Astrocyte (in vitro differentiated cells and primary cell): ENCODE measurements around the gene SQOR. TPM values are rescaled to one million over a fixed set of nuclear protein-coding genes. Genes with fewer than 3 reads are reported as not detected.
A peak's percentile ranks its signal among the peaks of the same experiment; 100 is the strongest.

Source experiments
- DNase-seq: peaks from one replicate; pipeline ENCODE4 v3.0.0-alpha.2; 2010; ENCODE audit warnings: low read depth
- FAIRE-seq: peaks from 2 replicates; lab custom pipeline; 2011; peaks lifted over from hg19 to GRCh38; lab: Jason Lieb, UNC
- H2AFZ ChIP-seq: 2 replicates; pipeline ENCODE4 v1.6.0; 2012; ENCODE audit warnings: low read depth, low read length, inconsistent platforms
- H3K27ac ChIP-seq: 2 replicates; pipeline ENCODE4 v1.5.1; 2011; ENCODE audit warnings: low read depth, low read length, inconsistent platforms
- H3K27me3 ChIP-seq: 2 replicates; pipeline ENCODE4 v1.6.0; 2011; ENCODE audit warnings: low read length, inconsistent platforms; ENCODE audit not compliant: insufficient read depth
- H3K36me3 ChIP-seq: 2 replicates; pipeline ENCODE4 v1.5.1; 2011; ENCODE audit warnings: low read length, inconsistent platforms; ENCODE audit not compliant: insufficient read depth
- H3K4me1 ChIP-seq: 2 replicates; pipeline ENCODE4 v1.5.1; 2011; ENCODE audit warnings: low read length, inconsistent platforms; ENCODE audit not compliant: insufficient read depth
- H3K4me2 ChIP-seq: 2 replicates; pipeline ENCODE4 v1.6.0; 2012; ENCODE audit warnings: low read length, inconsistent platforms
- H3K4me3 ChIP-seq: 2 replicates; pipeline ENCODE4 v1.5.1; 2011; ENCODE audit warnings: low read depth, mild to moderate bottlenecking, low read length, inconsistent platforms; ENCODE audit not compliant: insufficient read depth
- H3K79me2 ChIP-seq: 2 replicates; pipeline ENCODE4 v1.6.0; 2012; ENCODE audit warnings: mild to moderate bottlenecking, low read length, inconsistent platforms; ENCODE audit not compliant: insufficient read depth
- H3K9ac ChIP-seq: 2 replicates; pipeline ENCODE4 v1.6.0; 2012; ENCODE audit warnings: mild to moderate bottlenecking, low read length, inconsistent platforms
- H3K9me3 ChIP-seq: 2 replicates; pipeline ENCODE4 v1.5.1; 2012; ENCODE audit warnings: low read depth, mild to moderate bottlenecking, low read length, inconsistent platforms; ENCODE audit not compliant: insufficient read depth
- H4K20me1 ChIP-seq: 2 replicates; pipeline ENCODE4 v1.6.0; 2012; ENCODE audit warnings: low read length, inconsistent platforms; ENCODE audit not compliant: insufficient read depth
- H3K27ac Mint-ChIP-seq: one replicate; pipeline ENCODE4 v1.8.0; 2021; ENCODE audit warnings: mild to moderate bottlenecking, mixed read lengths; ENCODE audit not compliant: unreplicated experiment
- H3K27me3 Mint-ChIP-seq: one replicate; pipeline ENCODE4 v1.8.0; 2021; ENCODE audit warnings: low read depth, mixed read lengths; ENCODE audit not compliant: unreplicated experiment
- H3K36me3 Mint-ChIP-seq: one replicate; pipeline ENCODE4 v1.8.0; 2021; ENCODE audit warnings: low read depth, mixed read lengths; ENCODE audit not compliant: unreplicated experiment
- H3K4me1 Mint-ChIP-seq: one replicate; pipeline ENCODE4 v1.8.0; 2021; ENCODE audit warnings: low read depth, mixed read lengths; ENCODE audit not compliant: unreplicated experiment
- H3K4me3 Mint-ChIP-seq: one replicate; pipeline ENCODE4 v1.8.0; 2021; ENCODE audit warnings: mild to moderate bottlenecking, moderate library complexity, mixed read lengths; ENCODE audit not compliant: unreplicated experiment
- H3K9me3 Mint-ChIP-seq: one replicate; pipeline ENCODE4 v1.8.0; 2021; ENCODE audit warnings: mild to moderate bottlenecking, mixed read lengths; ENCODE audit not compliant: unreplicated experiment
- CTCF ChIP-seq: IDR thresholded peaks from 2 replicates; pipeline ENCODE4 v1.5.1; 2011; ENCODE audit warnings: low read depth, mild to moderate bottlenecking, inconsistent platforms, low read length, moderate library complexity; ENCODE audit not compliant: insufficient read depth
- EZH2 ChIP-seq: IDR thresholded peaks from 2 replicates; pipeline ENCODE4 v1.6.1; 2012; ENCODE audit warnings: mild to moderate bottlenecking, low read length, inconsistent platforms; ENCODE audit not compliant: insufficient read depth
- total RNA-seq: library from RNA; stranded (reverse); gene quantifications from 2 replicates; pipeline ENCODE4 v1.2.1, GENCODE V29; 2021

The SQOR gene
- total RNA-seq, 1 donor from 2014 or later: 4.0 TPM

DNA sequence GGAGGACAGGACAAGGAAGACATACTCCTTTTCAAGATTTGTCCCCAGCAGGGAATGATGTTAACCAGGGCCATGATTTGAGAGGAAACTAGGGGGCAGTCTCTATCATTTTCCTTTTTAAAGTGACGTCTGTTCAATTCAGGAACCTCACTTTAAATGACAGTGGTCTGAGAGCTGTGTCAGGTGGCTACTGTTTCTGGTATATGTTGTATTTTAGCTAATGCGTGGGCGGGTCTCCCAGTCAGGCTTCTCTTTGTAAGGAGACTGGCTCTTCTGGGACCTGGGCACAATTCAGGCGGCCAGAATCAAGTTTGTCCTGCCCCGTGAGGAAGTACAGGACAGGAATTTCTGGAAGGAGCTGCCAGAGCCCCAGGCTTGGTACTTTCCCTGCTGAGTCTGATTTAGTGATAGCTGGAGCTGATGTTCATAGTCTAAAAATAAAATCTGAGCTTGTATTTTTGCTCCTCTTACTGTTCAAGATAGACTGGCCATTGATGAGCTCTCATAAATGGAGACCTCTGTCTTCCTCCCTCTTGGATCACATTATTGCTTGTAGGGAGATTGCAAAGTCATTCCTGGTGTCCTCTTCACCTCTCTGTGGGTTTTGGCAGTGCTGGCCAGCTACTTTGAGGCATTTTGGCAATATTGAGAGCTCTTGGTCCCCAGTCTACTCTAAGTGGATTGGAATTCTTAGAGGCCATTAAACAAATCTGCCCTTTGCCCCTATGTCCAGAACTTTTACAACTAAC lies 25.6 kb downstream of the SQOR start:
- FAIRE-seq (no peak), DNase-seq (no peak)
- H3K4me1 ChIP-seq: no peaks in the 10 kb centered on the region
- H2AFZ ChIP-seq: no peak overlapping the region
- Mint-ChIP-seq H3K9me3 (peaks cover 3% of the 10 kb centered on the region), H3K4me1 (peaks cover 5% of the 10 kb centered on the region), H3K27ac (no peak overlapping the region), H3K27me3 (no peaks in the 10 kb centered on the region), H3K4me3 (no peak overlapping the region), H3K36me3 (peaks cover 3% of the 10 kb centered on the region)
- no peaks in the 10 kb centered on the region for H3K79me2 ChIP-seq
- H4K20me1 ChIP-seq: no peaks in the 10 kb centered on the region
- TF ChIP-seq EZH2 (no peak), CTCF (no peak)
- no peaks in the 10 kb centered on the region for H3K27me3 ChIP-seq
- no peaks in the 10 kb centered on the region for H3K36me3 ChIP-seq
- H3K4me3 ChIP-seq: no peak overlapping the region
- no peaks in the 10 kb centered on the region for H3K9me3 ChIP-seq
- H3K4me2 ChIP-seq: no peak overlapping the region
- no peak overlapping the region for H3K9ac ChIP-seq
- no peak overlapping the region for H3K27ac ChIP-seq

GRCh38 chr15:45662375-45662774 lies 27.5 kb downstream of the SQOR start:
- no peak overlapping the region for H3K27ac ChIP-seq
- peaks cover 3% of the 10 kb centered on the region for H3K36me3 Mint-ChIP-seq
- FAIRE-seq: no peak
- H3K4me1 ChIP-seq: no peaks in the 10 kb centered on the region
- H3K4me3 ChIP-seq: no peak overlapping the region
- TF ChIP-seq EZH2 (no peak), CTCF (no peak)
- no peak overlapping the region for H3K4me2 ChIP-seq
- DNase-seq: no peak
- H3K27me3 Mint-ChIP-seq: peaks cover 1% of the 10 kb centered on the region
- no peak overlapping the region for H2AFZ ChIP-seq
- no peaks in the 10 kb centered on the region for H3K9me3 ChIP-seq
- no peaks in the 10 kb centered on the region for H3K27me3 ChIP-seq
- H3K27ac Mint-ChIP-seq: no peak overlapping the region
- no peaks in the 10 kb centered on the region for H3K79me2 ChIP-seq
- peaks cover 3% of the 10 kb centered on the region for H3K9me3 Mint-ChIP-seq
- no peaks in the 10 kb centered on the region for H4K20me1 ChIP-seq
- H3K4me1 Mint-ChIP-seq: peaks cover 5% of the 10 kb centered on the region
- H3K9ac ChIP-seq: no peak overlapping the region
- no peak overlapping the region for H3K4me3 Mint-ChIP-seq
- no peaks in the 10 kb centered on the region for H3K36me3 ChIP-seq

DNA sequence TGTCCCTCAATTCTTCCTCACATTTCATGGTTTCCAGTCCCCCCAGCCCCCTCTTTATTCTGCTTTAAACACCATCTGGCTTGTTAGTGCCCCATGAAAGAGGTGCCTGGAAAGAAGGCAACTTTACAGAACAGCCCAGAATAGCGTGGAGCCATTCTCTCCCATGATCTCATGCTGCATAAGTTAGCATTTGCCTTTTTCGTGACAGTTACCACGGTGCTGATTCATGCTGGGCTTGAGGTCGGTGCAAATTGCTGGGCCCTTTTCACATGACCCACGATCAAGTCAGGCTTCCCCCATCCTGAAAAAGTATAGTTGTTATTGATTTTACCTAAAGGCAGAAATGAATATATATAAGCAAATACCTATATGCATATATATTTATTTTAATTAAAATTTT lies 29.6 kb downstream of the SQOR start:
- H3K36me3 ChIP-seq: no peaks in the 10 kb centered on the region
- H3K4me3 Mint-ChIP-seq: no peak overlapping the region
- no peaks in the 10 kb centered on the region for H3K4me1 ChIP-seq
- H3K4me3 ChIP-seq: no peak overlapping the region
- no peak for TF ChIP-seq EZH2
- no peak for TF ChIP-seq CTCF
- H3K9me3 ChIP-seq: no peaks in the 10 kb centered on the region
- no peak overlapping the region for H3K27ac ChIP-seq
- no peaks in the 10 kb centered on the region for H3K36me3 Mint-ChIP-seq
- H3K9ac ChIP-seq: no peak overlapping the region
- H3K27ac Mint-ChIP-seq: peak overlapping the region; percentile 75
- H3K9me3 Mint-ChIP-seq: peaks cover 4% of the 10 kb centered on the region
- peaks cover 1% of the 10 kb centered on the region for H3K27me3 Mint-ChIP-seq
- DNase-seq: peak; percentile 42
- no peak overlapping the region for H2AFZ ChIP-seq
- no peak for FAIRE-seq
- no peaks in the 10 kb centered on the region for H3K79me2 ChIP-seq
- no peaks in the 10 kb centered on the region for H4K20me1 ChIP-seq
- H3K4me2 ChIP-seq: no peak overlapping the region
- H3K4me1 Mint-ChIP-seq: peaks cover 5% of the 10 kb centered on the region
- H3K27me3 ChIP-seq: no peaks in the 10 kb centered on the region
